ENCODE data around the gene CCDC14. TPM values are rescaled to one million over a fixed set of nuclear protein-coding genes. Genes with fewer than 3 reads are reported as not detected.
A peak's percentile ranks its signal among the peaks of the same experiment; 100 is the strongest.
"Not testable (repeated sequence)": the region's sequence is repeated elsewhere in the genome, so short reads cannot be mapped to it uniquely, and the experiment has no call there.

Gene CCDC14
- total RNA-seq = 10 to 100 TPM; 22.9 to 26.5 TPM
- total RNA-seq = 67.0 to 68.4 reads per million in 2 donors

GRCh38 chr3:123960781-123961507 lies at the start of gene CCDC14:
Gene CCDC14, minus strand, starts transcription at chr3:123961229. Its CDS starts 56 bp downstream, at chr3:123961173.
- H3K9me3 ChIP-seq (ENCODE audit: control insufficient read depth, low read length, poor library complexity, severe bottlenecking) = no peaks in the 10 kb centered on the region
- Mint-ChIP-seq H3K36me3 (ENCODE audit: low read depth) (peaks cover 3% of the 10 kb centered on the region), H3K4me1 (peaks cover 7% of the 10 kb centered on the region), H3K27ac (peak within 1 kb of the TSS; percentile 94), H3K4me3 (peak within 1 kb of the TSS; percentile 94), H3K27me3 (peaks cover 14% of the 10 kb centered on the region)
- DNase-seq = peak; percentile 41 to 74 (median 68)
- ATAC-seq = peak; percentile 87

GRCh38 chr3:124008321-124008720 lies 47.3 kb upstream of the CCDC14 start:
- not testable (repeated sequence) for H3K27ac Mint-ChIP-seq; H3K9me3 ChIP-seq (ENCODE audit: control insufficient read depth, low read length, poor library complexity, severe bottlenecking); DNase-seq; ATAC-seq; H3K36me3 Mint-ChIP-seq (ENCODE audit: low read depth); H3K4me1 Mint-ChIP-seq; H3K4me3 Mint-ChIP-seq
- peaks cover 65% of the 10 kb centered on the region for H3K27me3 Mint-ChIP-seq

- Mint-ChIP-seq H3K4me1 (no peaks in the 10 kb centered on the region), H3K27me3 (peaks cover 66% of the 10 kb centered on the region), H3K27ac (no peak overlapping the region), H3K36me3 (ENCODE audit: low read depth) (peaks cover 2% of the 10 kb centered on the region), H3K4me3 (no peak overlapping the region)
- ATAC-seq (no peak), DNase-seq (no peak)
- no peaks in the 10 kb centered on the region for H3K9me3 ChIP-seq (ENCODE audit: control insufficient read depth, low read length, poor library complexity, severe bottlenecking)
Observed at GRCh38 chr3:124007186-124007585, 46.2 kb upstream of the CCDC14 start.

- not testable (repeated sequence) for H3K4me3 Mint-ChIP-seq; H3K36me3 Mint-ChIP-seq (ENCODE audit: low read depth); H3K4me1 Mint-ChIP-seq; H3K9me3 ChIP-seq (ENCODE audit: control insufficient read depth, low read length, poor library complexity, severe bottlenecking); ATAC-seq; H3K27ac Mint-ChIP-seq; DNase-seq
- H3K27me3 Mint-ChIP-seq = peaks cover 79% of the 10 kb centered on the region
Observed at GRCh38 chr3:124002405-124003079, 41.5 kb upstream of the CCDC14 start.

- not testable (repeated sequence) for H3K27ac Mint-ChIP-seq; DNase-seq; H3K36me3 Mint-ChIP-seq (ENCODE audit: low read depth); H3K9me3 ChIP-seq (ENCODE audit: control insufficient read depth, low read length, poor library complexity, severe bottlenecking); H3K4me1 Mint-ChIP-seq; H3K4me3 Mint-ChIP-seq; ATAC-seq
- H3K27me3 Mint-ChIP-seq = peaks cover 78% of the 10 kb centered on the region
Observed at GRCh38 chr3:124001366-124001765, 40.3 kb upstream of the CCDC14 start.

GRCh38 chr3:123997543-123997942 lies 36.5 kb upstream of the CCDC14 start:
- H3K27ac Mint-ChIP-seq = no peak overlapping the region

GRCh38 chr3:123993818-123994217 lies 32.8 kb upstream of the CCDC14 start:
- no peak overlapping the region for H3K4me3 Mint-ChIP-seq
- no peaks in the 10 kb centered on the region for H3K4me1 Mint-ChIP-seq
- H3K9me3 ChIP-seq (ENCODE audit: control insufficient read depth, low read length, poor library complexity, severe bottlenecking) = no peaks in the 10 kb centered on the region
- H3K27ac Mint-ChIP-seq = no peak overlapping the region
- ATAC-seq (no peak), DNase-seq (no peak)
- peaks cover 2% of the 10 kb centered on the region for H3K36me3 Mint-ChIP-seq (ENCODE audit: low read depth)
- H3K27me3 Mint-ChIP-seq = peaks cover 45% of the 10 kb centered on the region

More at GRCh38 chr3:123997543-123997942, 36.5 kb upstream of the CCDC14 start:
- Mint-ChIP-seq H3K36me3 (ENCODE audit: low read depth) (peaks cover 2% of the 10 kb centered on the region), H3K4me3 (no peak overlapping the region), H3K27me3 (peaks cover 44% of the 10 kb centered on the region), H3K4me1 (no peaks in the 10 kb centered on the region)
- DNase-seq (no peak), ATAC-seq (no peak)
- no peaks in the 10 kb centered on the region for H3K9me3 ChIP-seq (ENCODE audit: control insufficient read depth, low read length, poor library complexity, severe bottlenecking)

- H3K36me3 Mint-ChIP-seq (ENCODE audit: low read depth); H3K27ac Mint-ChIP-seq; H3K9me3 ChIP-seq (ENCODE audit: control insufficient read depth, low read length, poor library complexity, severe bottlenecking); H3K4me1 Mint-ChIP-seq; DNase-seq: not testable (repeated sequence)
- Mint-ChIP-seq H3K4me3 (peak within 1 kb of the TSS; percentile 80), H3K27me3 (peaks cover 44% of the 10 kb centered on the region)
- ATAC-seq = peak; percentile 97
Observed at GRCh38 chr3:123991730-123992588, 30.9 kb upstream of the CCDC14 start, which contains the start of gene ROPN1. Gene ROPN1, minus strand, starts transcription at chr3:123992124. Its CDS starts 11,643 bp downstream, at chr3:123980481.

- no peaks in the 10 kb centered on the region for H3K4me1 Mint-ChIP-seq
- DNase-seq (no peak), ATAC-seq (no peak)
- H3K9me3 ChIP-seq (ENCODE audit: control insufficient read depth, low read length, poor library complexity, severe bottlenecking) = no peaks in the 10 kb centered on the region
- peaks cover 2% of the 10 kb centered on the region for H3K36me3 Mint-ChIP-seq (ENCODE audit: low read depth)
- no peak overlapping the region for H3K27ac Mint-ChIP-seq
- no peak overlapping the region for H3K4me3 Mint-ChIP-seq
- peaks cover 76% of the 10 kb centered on the region for H3K27me3 Mint-ChIP-seq
Observed at GRCh38 chr3:123986427-123986826, 25.4 kb upstream of the CCDC14 start.

- Mint-ChIP-seq H3K4me1 (peaks cover 1% of the 10 kb centered on the region), H3K36me3 (ENCODE audit: low read depth) (peaks cover 2% of the 10 kb centered on the region), H3K27ac (no peak overlapping the region), H3K4me3 (no peak overlapping the region), H3K27me3 (peaks cover 78% of the 10 kb centered on the region)
- no peaks in the 10 kb centered on the region for H3K9me3 ChIP-seq (ENCODE audit: control insufficient read depth, low read length, poor library complexity, severe bottlenecking)
- no peak for ATAC-seq
- no peak for DNase-seq
Observed at GRCh38 chr3:123984957-123985356, 23.9 kb upstream of the CCDC14 start.

GRCh38 chr3:123984350-123984749 lies 23.3 kb upstream of the CCDC14 start:
- ATAC-seq (no peak), DNase-seq (no peak)
- H3K9me3 ChIP-seq (ENCODE audit: control insufficient read depth, low read length, poor library complexity, severe bottlenecking) = no peaks in the 10 kb centered on the region
- Mint-ChIP-seq H3K36me3 (ENCODE audit: low read depth) (peaks cover 2% of the 10 kb centered on the region), H3K27ac (no peak overlapping the region), H3K4me1 (peaks cover 3% of the 10 kb centered on the region), H3K27me3 (peaks cover 75% of the 10 kb centered on the region), H3K4me3 (no peak overlapping the region)

- H3K9me3 ChIP-seq (ENCODE audit: control insufficient read depth, low read length, poor library complexity, severe bottlenecking); H3K27ac Mint-ChIP-seq; H3K36me3 Mint-ChIP-seq (ENCODE audit: low read depth); DNase-seq; ATAC-seq; H3K4me3 Mint-ChIP-seq; H3K4me1 Mint-ChIP-seq: not testable (repeated sequence)
- H3K27me3 Mint-ChIP-seq = peaks cover 60% of the 10 kb centered on the region
Observed at GRCh38 chr3:123981317-123981716, 20.3 kb upstream of the CCDC14 start.

GRCh38 chr3:123980539-123980938 lies 19.5 kb upstream of the CCDC14 start:
- no peak for ATAC-seq
- H3K4me3 Mint-ChIP-seq = no peak overlapping the region
- no peaks in the 10 kb centered on the region for H3K9me3 ChIP-seq (ENCODE audit: control insufficient read depth, low read length, poor library complexity, severe bottlenecking)
- no peak overlapping the region for H3K27ac Mint-ChIP-seq
- H3K36me3 Mint-ChIP-seq (ENCODE audit: low read depth) = peaks cover 2% of the 10 kb centered on the region
- peaks cover 3% of the 10 kb centered on the region for H3K4me1 Mint-ChIP-seq
- peaks cover 59% of the 10 kb centered on the region for H3K27me3 Mint-ChIP-seq
- no peak for DNase-seq
